Liver (tissue), 9 donors: ENCODE data around the gene AHSG. TPM values are rescaled to one million over a fixed set of nuclear protein-coding genes. Genes with fewer than 3 reads are reported as not detected.

Source experiments
- DNase-seq: peaks from one replicate; pipeline ENCODE4 v3.0.0-alpha.2; 2017; ENCODE audit warnings: low spot score
- H3K27ac ChIP-seq, 2 donors: one replicate each; pipeline ENCODE4 v1.7.0; 2013; ENCODE audit warnings: inconsistent platforms in 2 of 2, low read length in 2 of 2, control low read depth in 1 of 2, low read depth in 1 of 2, mild to moderate bottlenecking in 1 of 2
- H3K27me3 ChIP-seq, 4 donors: one replicate each; pipeline versions ENCODE4 v1.6.1 to v1.7.0; 2013; ENCODE audit warnings: low read length in 3 of 4, inconsistent platforms in 1 of 4, mild to moderate bottlenecking in 1 of 4, moderate library complexity in 1 of 4; ENCODE audit not compliant: control insufficient read depth in 4 of 4, insufficient read depth in 4 of 4
- H3K36me3 ChIP-seq, 4 donors: one replicate each; pipeline versions ENCODE4 v1.6.1 to v1.7.0; 2013; ENCODE audit warnings: low read length in 3 of 4, mild to moderate bottlenecking in 3 of 4, low read depth in 1 of 4, moderate library complexity in 1 of 4; ENCODE audit not compliant: control insufficient read depth in 4 of 4, insufficient read depth in 3 of 4
- H3K4me1 ChIP-seq, 4 donors: one replicate each; pipeline versions ENCODE4 v1.6.1 to v1.7.0; 2013; ENCODE audit warnings: low read length in 3 of 4, mild to moderate bottlenecking in 3 of 4, moderate library complexity in 1 of 4; ENCODE audit not compliant: control insufficient read depth in 4 of 4, insufficient read depth in 4 of 4
- H3K4me3 ChIP-seq, 3 donors: one replicate each; pipeline versions ENCODE4 v1.6.1 to v1.7.0; 2013; ENCODE audit warnings: low read length in 3 of 3, control low read depth in 1 of 3, low read depth in 1 of 3, mild to moderate bottlenecking in 1 of 3
- H3K9ac ChIP-seq, 2 donors: one replicate each; pipeline ENCODE4 v1.7.0; 2013; ENCODE audit warnings: low read length in 2 of 2, mild to moderate bottlenecking in 2 of 2, moderate library complexity in 2 of 2, control low read depth in 1 of 2, low read depth in 1 of 2
- H3K9me3 ChIP-seq, 4 donors: one replicate each; pipeline versions ENCODE4 v1.6.1 to v1.7.0; 2013; ENCODE audit warnings: low read length in 3 of 4; ENCODE audit not compliant: control insufficient read depth in 4 of 4
- EGR1 ChIP-seq, 2 donors: IDR thresholded peaks; 2 replicates each; pipeline ENCODE4 v1.6.1; 2016 to 2018; ENCODE audit warnings: antibody characterized with exemption in 2 of 2, low read depth in 2 of 2
- FOXA1 ChIP-seq: IDR thresholded peaks from 2 replicates; pipeline ENCODE4 v1.6.1; 2016; ENCODE audit warnings: antibody characterized with exemption
- FOXA2 ChIP-seq: IDR thresholded peaks from 2 replicates; pipeline ENCODE4 v1.6.1; 2016; ENCODE audit warnings: antibody characterized with exemption
- HNF4A ChIP-seq, 2 donors: conservative IDR thresholded peaks; 2 replicates each; pipeline ENCODE4 v1.6.1; 2016; ENCODE audit warnings: antibody characterized with exemption in 2 of 2, mild to moderate bottlenecking in 2 of 2
- HNF4G ChIP-seq: IDR thresholded peaks from 2 replicates; pipeline ENCODE4 v1.6.1; 2016; ENCODE audit warnings: antibody characterized with exemption
- JUND ChIP-seq, 2 donors: IDR thresholded peaks; 2 replicates each; pipeline ENCODE4 v1.6.1; 2016; ENCODE audit warnings: antibody characterized with exemption in 2 of 2
- NR2F2 ChIP-seq: IDR thresholded peaks from 2 replicates; pipeline ENCODE4 v1.6.1; 2016; ENCODE audit warnings: antibody characterized with exemption
- RAD21 ChIP-seq, 2 donors: IDR thresholded peaks; 2 replicates each; pipeline ENCODE4 v1.6.1; 2016; ENCODE audit warnings: antibody characterized with exemption in 2 of 2, mild to moderate bottlenecking in 2 of 2
- RXRA ChIP-seq, 2 donors: IDR thresholded peaks; 2 replicates each; pipeline ENCODE4 v1.6.1; 2017 to 2018; ENCODE audit warnings: antibody characterized with exemption in 2 of 2, mild to moderate bottlenecking in 1 of 2
- SP1 ChIP-seq: IDR thresholded peaks from 2 replicates; pipeline ENCODE4 v1.6.1; 2018; ENCODE audit warnings: antibody characterized with exemption, mild to moderate bottlenecking
- TAF1 ChIP-seq: conservative IDR thresholded peaks from 2 replicates; pipeline ENCODE4 v1.6.1; 2016; ENCODE audit warnings: antibody characterized with exemption, mild to moderate bottlenecking
- ZBTB33 ChIP-seq: IDR thresholded peaks from 2 replicates; pipeline ENCODE4 v1.6.1; 2016; ENCODE audit warnings: antibody characterized with exemption
- WGBS: extraction: QIAGEN DNeasy Blood & Tissue Kit; methylation state at CpG from one replicate; pipeline ENCODE4 v1.1.7; 2013; 5-methylcytosine and 5-hydroxymethylcytosine counted together
- polyA plus RNA-seq, 2 donors: library from polyadenylated mRNA; stranded (reverse) in 1 of 2; unstranded in 1 of 2; fragments of 200-250 nt in 1 of 2; fragments of >200 nt in 1 of 2; fragmentation: Nextera tagmentation in 1 of 2; extraction: Ambion mirVana in 1 of 2; gene quantifications; one replicate each; pipeline versions ENCODE4 v1.2.1 to v1.2.3, GENCODE V29; 2013 to 2015
- total RNA-seq, 2 donors: library from RNA; depleted of rRNA; stranded (reverse); fragments of >200 nt; gene quantifications; one replicate each; pipeline ENCODE4 v1.2.3, GENCODE V29; 2014
- TF ChIP-seq, protein P1 (sequence below): fragments of 150-350 bp; IDR thresholded peaks from 2 replicates; pipeline ENCODE4 v1.5.1; 2017; ENCODE audit warnings: improper control_type of control experiment, low read depth, low read length; ENCODE audit not compliant: missing input control
- TF ChIP-seq, protein P2 (sequence below): IDR thresholded peaks from 2 replicates; pipeline ENCODE4 v1.6.1; 2016; ENCODE audit warnings: antibody characterized with exemption
- donor health status: healthy.
- donor health status: healthy.
- donor health status: healthy.
- donor health status: healthy.
- donor health status: healthy.

AHSG gene
- total and polyA plus RNA-seq, 4 donors: 965 to 4,470 (median 2,050) TPM

DNA sequence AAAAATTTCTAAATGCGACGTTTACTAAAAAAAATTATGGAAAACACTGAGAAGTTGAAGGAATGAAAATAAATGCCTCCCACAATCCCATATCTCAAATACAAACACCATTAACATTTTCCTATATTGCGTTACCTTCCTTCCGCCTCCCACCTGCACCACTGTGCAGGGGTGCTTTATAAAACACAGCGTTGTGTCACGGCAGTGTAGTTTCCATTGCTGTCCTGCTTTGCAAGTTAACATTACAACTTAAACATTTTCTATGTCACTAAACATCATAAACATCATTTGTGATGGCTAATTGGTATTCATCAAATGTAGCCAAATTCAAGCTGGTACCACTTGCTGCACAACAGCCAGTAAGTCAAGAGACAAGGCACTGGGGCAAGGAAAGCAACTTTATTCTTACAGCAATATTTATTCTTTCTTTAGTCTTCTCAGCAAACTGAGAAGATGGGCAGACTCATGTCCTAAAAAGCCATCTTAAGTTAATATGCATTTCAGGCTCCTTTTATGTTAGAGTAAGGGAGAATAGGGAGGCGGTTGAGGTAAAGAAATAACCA, 15.1 kb downstream of the AHSG start:
- Histone ChIP-seq H3K36me3 (no peaks in the 10 kb centered on the region), H3K27ac (no peak overlapping the region), H3K27me3 (no peaks in the 10 kb centered on the region), H3K9ac (no peak overlapping the region), H3K4me1 (peaks cover 5 to 20% (median 15%) of the 10 kb centered on the region in 4 donors), H3K4me3 (no peak overlapping the region), H3K9me3 (no peaks in the 10 kb centered on the region)
- TF ChIP-seq SP1: no peak
- TF ChIP-seq HNF4G: no peak
- peak in 1 of 2 donors; percentile 18 for TF ChIP-seq JUND (IDR thresholded peaks at IDR 0.05)
- TF ChIP-seq ZBTB33: no peak
- 91% methylated on average over 7 of the region's 7 CpGs for WGBS
- DNase-seq: no peak

DNA sequence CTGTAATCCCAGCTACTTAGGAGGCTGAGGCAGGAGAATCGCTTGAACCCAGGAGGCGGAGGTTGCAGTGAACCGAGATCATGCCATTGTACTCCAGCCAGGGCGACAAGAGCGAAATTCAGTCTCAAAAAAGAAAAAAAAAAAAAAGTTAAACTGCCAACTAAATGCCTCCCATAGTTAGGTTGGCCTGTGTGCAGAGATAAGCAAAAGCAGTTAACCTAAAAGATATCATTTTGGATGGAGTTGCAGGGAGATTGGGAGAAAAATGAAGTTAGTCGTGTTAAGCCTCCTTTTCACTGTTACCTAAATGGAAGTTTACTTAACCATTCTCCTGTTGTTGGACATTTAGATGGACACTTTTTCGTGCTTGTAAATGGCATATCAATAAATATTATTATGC, 15.9 kb downstream of the AHSG start:
- no peaks in the 10 kb centered on the region for H3K27me3 ChIP-seq
- TF ChIP-seq NR2F2 (no peak), FOXA2 (no peak), RAD21 (IDR thresholded peaks at IDR 0.05) (no peak), EGR1 (IDR thresholded peaks at IDR 0.05; ENCODE audit: low read depth in 2 of 2) (no peak), JUND (IDR thresholded peaks at IDR 0.05) (no peak), HNF4A (conservative IDR thresholded peaks at IDR 0.05) (no peak), HNF4G (no peak), TAF1 (no peak), RXRA (IDR thresholded peaks at IDR 0.05) (no peak), ZBTB33 (no peak), SP1 (no peak), FOXA1 (no peak)
- TF ChIP-seq, protein P1, sequence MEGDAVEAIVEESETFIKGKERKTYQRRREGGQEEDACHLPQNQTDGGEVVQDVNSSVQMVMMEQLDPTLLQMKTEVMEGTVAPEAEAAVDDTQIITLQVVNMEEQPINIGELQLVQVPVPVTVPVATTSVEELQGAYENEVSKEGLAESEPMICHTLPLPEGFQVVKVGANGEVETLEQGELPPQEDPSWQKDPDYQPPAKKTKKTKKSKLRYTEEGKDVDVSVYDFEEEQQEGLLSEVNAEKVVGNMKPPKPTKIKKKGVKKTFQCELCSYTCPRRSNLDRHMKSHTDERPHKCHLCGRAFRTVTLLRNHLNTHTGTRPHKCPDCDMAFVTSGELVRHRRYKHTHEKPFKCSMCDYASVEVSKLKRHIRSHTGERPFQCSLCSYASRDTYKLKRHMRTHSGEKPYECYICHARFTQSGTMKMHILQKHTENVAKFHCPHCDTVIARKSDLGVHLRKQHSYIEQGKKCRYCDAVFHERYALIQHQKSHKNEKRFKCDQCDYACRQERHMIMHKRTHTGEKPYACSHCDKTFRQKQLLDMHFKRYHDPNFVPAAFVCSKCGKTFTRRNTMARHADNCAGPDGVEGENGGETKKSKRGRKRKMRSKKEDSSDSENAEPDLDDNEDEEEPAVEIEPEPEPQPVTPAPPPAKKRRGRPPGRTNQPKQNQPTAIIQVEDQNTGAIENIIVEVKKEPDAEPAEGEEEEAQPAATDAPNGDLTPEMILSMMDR: no peak
- TF ChIP-seq, protein P2, sequence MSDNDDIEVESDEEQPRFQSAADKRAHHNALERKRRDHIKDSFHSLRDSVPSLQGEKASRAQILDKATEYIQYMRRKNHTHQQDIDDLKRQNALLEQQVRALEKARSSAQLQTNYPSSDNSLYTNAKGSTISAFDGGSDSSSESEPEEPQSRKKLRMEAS: no peak
- WGBS: 64% methylated on average over 7 of the region's 7 CpGs

More for the DNA sequence above, 15.9 kb downstream of the AHSG start:
- Histone ChIP-seq H3K4me3 (no peak overlapping the region), H3K9me3 (no peaks in the 10 kb centered on the region), H3K27ac (no peak overlapping the region), H3K4me1 (peaks cover 5 to 24% (median 20%) of the 10 kb centered on the region in 4 donors), H3K36me3 (no peaks in the 10 kb centered on the region), H3K9ac (no peak overlapping the region)
- no peak for DNase-seq
